Measurements from ENCODE around the gene SMYD5. TPM values are rescaled to one million over a fixed set of nuclear protein-coding genes. Genes with fewer than 3 reads are reported as not detected.

The SMYD5 gene
- total RNA-seq, 1 experiment from 2014 or later, result 49.4 TPM

- CTCF ChIA-PET, result no interaction called here
- Histone ChIP-seq H3K79me2 (ENCODE audit: low read length) (no peaks in the 10 kb centered on the region), H2AFZ (ENCODE audit: low read length) (no peak overlapping the region), H4K20me1 (ENCODE audit: low read length) (no peaks in the 10 kb centered on the region), H3K27me3 (ENCODE audit: low read length) (no peaks in the 10 kb centered on the region), H3K4me2 (ENCODE audit: low read length) (no peak overlapping the region), H3K9me3 (ENCODE audit: low read length) (no peaks in the 10 kb centered on the region), H3K9ac (ENCODE audit: low read length) (no peak overlapping the region), H3K9me2 (replicated peaks; ENCODE audit: low read length) (no peaks in the 10 kb centered on the region), H3K4me1 (ENCODE audit: insufficient read depth, low read length) (no peaks in the 10 kb centered on the region), H3F3A (ENCODE audit: low read length, unreplicated experiment) (no peaks in the 10 kb centered on the region), H3K27ac (ENCODE audit: low read length) (no peak overlapping the region), H3K4me3 (ENCODE audit: low read length) (no peak overlapping the region), H3K36me3 (ENCODE audit: low read depth, low read length) (peaks cover 2% of the 10 kb centered on the region)
- ATAC-seq (no peak), DNase-seq (no peak)
- no peak for TF ChIP-seq EZH2 (IDR thresholded peaks at IDR 0.05; ENCODE audit: low read length, unreplicated experiment)
- TF ChIP-seq, protein P1, sequence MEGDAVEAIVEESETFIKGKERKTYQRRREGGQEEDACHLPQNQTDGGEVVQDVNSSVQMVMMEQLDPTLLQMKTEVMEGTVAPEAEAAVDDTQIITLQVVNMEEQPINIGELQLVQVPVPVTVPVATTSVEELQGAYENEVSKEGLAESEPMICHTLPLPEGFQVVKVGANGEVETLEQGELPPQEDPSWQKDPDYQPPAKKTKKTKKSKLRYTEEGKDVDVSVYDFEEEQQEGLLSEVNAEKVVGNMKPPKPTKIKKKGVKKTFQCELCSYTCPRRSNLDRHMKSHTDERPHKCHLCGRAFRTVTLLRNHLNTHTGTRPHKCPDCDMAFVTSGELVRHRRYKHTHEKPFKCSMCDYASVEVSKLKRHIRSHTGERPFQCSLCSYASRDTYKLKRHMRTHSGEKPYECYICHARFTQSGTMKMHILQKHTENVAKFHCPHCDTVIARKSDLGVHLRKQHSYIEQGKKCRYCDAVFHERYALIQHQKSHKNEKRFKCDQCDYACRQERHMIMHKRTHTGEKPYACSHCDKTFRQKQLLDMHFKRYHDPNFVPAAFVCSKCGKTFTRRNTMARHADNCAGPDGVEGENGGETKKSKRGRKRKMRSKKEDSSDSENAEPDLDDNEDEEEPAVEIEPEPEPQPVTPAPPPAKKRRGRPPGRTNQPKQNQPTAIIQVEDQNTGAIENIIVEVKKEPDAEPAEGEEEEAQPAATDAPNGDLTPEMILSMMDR (conservative IDR thresholded peaks at IDR 0.05; ENCODE audit: low read depth, low read length), result no peak
- TF ChIP-seq EZH2phosphoT487 (IDR thresholded peaks at IDR 0.05; ENCODE audit: borderline replicate concordance, low read length), result no peak
- intact Hi-C loops (cut with micrococcal nuclease), result no loop called here
- POLR2A ChIA-PET (ENCODE audit: unreplicated experiment), result no interaction called here
- no TSS peak for BruUV-seq (replicated peaks)
Measured at GRCh38 chr2:73258186-73258912, 44.3 kb downstream of the SMYD5 start.

DNA sequence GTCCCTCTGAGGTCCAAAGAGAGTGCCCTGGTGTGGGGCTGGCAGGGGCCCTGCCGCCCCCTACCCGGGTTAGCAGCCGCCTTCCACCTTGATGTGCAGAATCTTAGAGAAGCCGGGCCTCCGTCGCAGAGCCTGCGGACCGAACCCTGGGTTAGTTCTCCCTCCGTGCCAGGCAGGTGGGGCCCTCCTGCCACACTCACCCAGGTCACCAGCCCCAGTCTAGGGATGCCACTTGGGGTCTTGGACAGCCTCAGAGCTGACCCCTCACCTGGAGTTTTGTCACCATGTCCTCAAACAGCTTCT lies 44.8 kb downstream of the SMYD5 start:
- Histone ChIP-seq H3K27me3 (ENCODE audit: low read length) (no peaks in the 10 kb centered on the region), H3K27ac (ENCODE audit: low read length) (no peak overlapping the region), H3K79me2 (ENCODE audit: low read length) (no peaks in the 10 kb centered on the region), H3K36me3 (ENCODE audit: low read depth, low read length) (no peaks in the 10 kb centered on the region), H3K4me3 (ENCODE audit: low read length) (no peak overlapping the region), H3K9me3 (ENCODE audit: low read length) (no peaks in the 10 kb centered on the region), H3K4me1 (ENCODE audit: insufficient read depth, low read length) (no peaks in the 10 kb centered on the region), H4K20me1 (ENCODE audit: low read length) (no peaks in the 10 kb centered on the region), H3K9ac (ENCODE audit: low read length) (no peak overlapping the region), H3K4me2 (ENCODE audit: low read length) (no peak overlapping the region), H3K9me2 (replicated peaks; ENCODE audit: low read length) (no peaks in the 10 kb centered on the region), H2AFZ (ENCODE audit: low read length) (no peak overlapping the region), H3F3A (ENCODE audit: low read length, unreplicated experiment) (no peaks in the 10 kb centered on the region)
- DNase-seq, result no peak
- BruUV-seq (replicated peaks), result no TSS peak
- intact Hi-C loops (cut with micrococcal nuclease), result no loop called here
- TF ChIP-seq EZH2phosphoT487 (IDR thresholded peaks at IDR 0.05; ENCODE audit: borderline replicate concordance, low read length) (no peak), EZH2 (IDR thresholded peaks at IDR 0.05; ENCODE audit: low read length, unreplicated experiment) (no peak)
- TF ChIP-seq, protein P1 (conservative IDR thresholded peaks at IDR 0.05; ENCODE audit: low read depth, low read length), result no peak
- ATAC-seq, result no peak
- POLR2A ChIA-PET (ENCODE audit: unreplicated experiment), result no interaction called here
- CTCF ChIA-PET, result no interaction called here

GRCh38 chr2:73259276-73259675 lies 45.2 kb downstream of the SMYD5 start:
- ATAC-seq (no peak), DNase-seq (no peak)
- TF ChIP-seq EZH2phosphoT487 (IDR thresholded peaks at IDR 0.05; ENCODE audit: borderline replicate concordance, low read length) (no peak), EZH2 (IDR thresholded peaks at IDR 0.05; ENCODE audit: low read length, unreplicated experiment) (no peak)
- TF ChIP-seq, protein P1 (conservative IDR thresholded peaks at IDR 0.05; ENCODE audit: low read depth, low read length), result no peak
- intact Hi-C loops (cut with micrococcal nuclease), result no loop called here
- Histone ChIP-seq H4K20me1 (ENCODE audit: low read length) (no peaks in the 10 kb centered on the region), H3K79me2 (ENCODE audit: low read length) (no peaks in the 10 kb centered on the region), H3K27ac (ENCODE audit: low read length) (no peak overlapping the region), H3K9ac (ENCODE audit: low read length) (no peak overlapping the region), H2AFZ (ENCODE audit: low read length) (no peak overlapping the region), H3K9me3 (ENCODE audit: low read length) (no peaks in the 10 kb centered on the region), H3K4me2 (ENCODE audit: low read length) (no peak overlapping the region), H3F3A (ENCODE audit: low read length, unreplicated experiment) (no peaks in the 10 kb centered on the region), H3K9me2 (replicated peaks; ENCODE audit: low read length) (no peaks in the 10 kb centered on the region), H3K4me3 (ENCODE audit: low read length) (no peak overlapping the region), H3K36me3 (ENCODE audit: low read depth, low read length) (no peaks in the 10 kb centered on the region), H3K27me3 (ENCODE audit: low read length) (no peaks in the 10 kb centered on the region), H3K4me1 (ENCODE audit: insufficient read depth, low read length) (no peaks in the 10 kb centered on the region)
- BruUV-seq (replicated peaks), result no TSS peak
- ChIA-PET CTCF (no interaction called here), POLR2A (ENCODE audit: unreplicated experiment) (no interaction called here)
